Ovary (tissue), 9 donors: ENCODE data around the gene NDUFB2. TPM values are rescaled to one million over a fixed set of nuclear protein-coding genes. Genes with fewer than 3 reads are reported as not detected.
A peak's percentile ranks its signal among the peaks of the same experiment; 100 is the strongest.

ENCODE experiments used
- DNase-seq, 5 donors: peaks; one replicate each; pipeline ENCODE4 v3.0.0-alpha.2; 2019 to 2020
- H3K27ac ChIP-seq, 2 donors: fragments of 200-600 bp; one replicate each; pipeline versions ENCODE4 v1.5.1 to v1.8.0; 2019 to 2022
- H3K27me3 ChIP-seq: fragments of 200-600 bp; one replicate; pipeline ENCODE4 v1.8.0; 2022
- H3K36me3 ChIP-seq: fragments of 200-600 bp; sonication (generic); one replicate; pipeline ENCODE4 v1.5.1; 2019
- H3K4me1 ChIP-seq: one replicate; pipeline ENCODE4 v1.8.1; 2013; ENCODE audit warnings: mild to moderate bottlenecking, moderate library complexity; ENCODE audit not compliant: insufficient read depth
- H3K4me3 ChIP-seq: fragments of 200-600 bp; sonication (generic); one replicate; pipeline ENCODE4 v1.5.1; 2017
- H3K9me3 ChIP-seq, 2 donors: fragments of 200-600 bp in 1 of 2; sonication (generic) in 1 of 2; one replicate each; pipeline versions ENCODE4 v1.5.1 to v1.8.1; 2013 to 2019; ENCODE audit warnings: mild to moderate bottlenecking in 1 of 2, moderate library complexity in 1 of 2
- EP300 ChIP-seq: sonication (generic); formaldehyde crosslinking; IDR thresholded peaks from one replicate; pipeline ENCODE4 v1.6.1; 2017; ENCODE audit warnings: antibody characterized with exemption
- POLR2A ChIP-seq: fragments of 450-650 bp; IDR thresholded peaks from one replicate; pipeline ENCODE4 v1.6.1; 2017; ENCODE audit warnings: antibody characterized with exemption, mild to moderate bottlenecking, moderate library complexity
- WGBS, 3 donors: extraction: QIAGEN DNeasy Blood & Tissue Kit in 1 of 3; methylation state at CpG; one replicate each; pipeline versions ENCODE4 v1.1.5 to v1.1.7; 2013 to 2017; 5-methylcytosine and 5-hydroxymethylcytosine counted together
- intact Hi-C, 4 donors: fragments of 100-400 bp; cut with DNase I; formaldehyde crosslinking; loops; one replicate each; pipeline versions ENCODE4 v1.11.0 to v1.15.1; 2022 to 2023
- polyA plus RNA-seq, 2 donors: library from polyadenylated mRNA; stranded (reverse); fragments of 200-250 nt in 1 of 2; fragments of 350-450 nt in 1 of 2; fragmentation: Illumina TruSeq in 1 of 2; extraction: RNeasy Lipid Tissue Mini Kit (QIAGEN cat#74804) in 1 of 2; gene quantifications; one replicate each; pipeline ENCODE4 v1.2.3, GENCODE V29; 2013 to 2014
- total RNA-seq, 7 donors: library from RNA; depleted of rRNA in 2 of 7; stranded (reverse); fragments of >200 nt in 2 of 7; fragmentation: NEBNext Ultra II Directional in 3 of 7; extraction: Animal tissue kit (Norgen Biotek cat#: 25700) in 3 of 7; gene quantifications; one replicate each; pipeline versions ENCODE4 v1.1.0 to v1.2.4, GENCODE V29; 2016 to 2023
- TF ChIP-seq, protein P1 (sequence below), 3 donors: fragments of 450-650 bp in 2 of 3; fragments of 200-600 bp in 1 of 3; IDR thresholded peaks; one replicate each; pipeline versions ENCODE4 v1.5.1 to v1.8.0; 2016 to 2022; ENCODE audit warnings: antibody characterized with exemption in 3 of 3, mild to moderate bottlenecking in 1 of 3
- donor health status: DM: no; HTN: no; CAD: no; lungs with moderate emphysema.
- donor health status: DM: no; HTN: no; CAD: no.
- donor health status: Bipolar disorder and iron deficiency.
- donor health status: DM: yes; HTN: yes; CAD: no.
- donor health status: DM: no; HTN: no; CAD: no.
- donor health status: DM: yes; HTN: yes; CAD: no.

NDUFB2 gene
- total and polyA plus RNA-seq, 9 donors = 79.6 to 172 (median 120) TPM

DNA sequence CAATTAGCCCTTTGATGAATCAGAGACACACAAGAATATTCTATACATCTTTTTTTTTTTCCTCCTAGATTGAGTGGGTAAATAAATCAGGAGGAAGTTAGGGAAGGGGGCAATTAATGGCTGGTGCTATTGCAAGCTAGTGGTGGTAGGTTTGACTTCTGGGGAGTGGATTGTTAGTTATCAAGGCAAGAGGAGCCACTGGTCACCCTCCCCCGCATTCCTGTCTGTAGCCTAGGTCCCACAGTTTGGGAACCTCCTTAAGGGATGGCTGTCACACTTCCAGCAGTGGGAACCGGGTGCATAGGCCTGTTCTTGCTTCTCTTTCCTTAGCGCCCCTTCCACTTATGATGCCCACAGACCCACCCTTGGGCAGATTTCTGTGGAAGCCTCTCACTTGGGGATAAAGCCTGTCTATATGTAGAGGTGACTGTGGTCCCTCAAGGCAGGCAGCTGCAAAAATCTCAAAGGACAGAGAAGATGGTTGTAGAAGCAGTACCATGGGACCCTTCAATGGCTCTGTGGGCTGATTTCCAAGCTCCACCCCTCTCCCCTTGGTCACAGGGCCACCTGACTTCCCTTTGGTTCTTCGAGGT is 26.1 kb upstream of the NDUFB2 start:
- Histone ChIP-seq H3K27me3 (no peaks in the 10 kb centered on the region), H3K36me3 (no peaks in the 10 kb centered on the region), H3K9me3 (no peaks in the 10 kb centered on the region), H3K4me3 (no peak overlapping the region), H3K27ac (no peak overlapping the region), H3K4me1 (no peaks in the 10 kb centered on the region)
- intact Hi-C loops = no loop called here
- TF ChIP-seq POLR2A (no peak), EP300 (no peak)
- TF ChIP-seq, protein P1, sequence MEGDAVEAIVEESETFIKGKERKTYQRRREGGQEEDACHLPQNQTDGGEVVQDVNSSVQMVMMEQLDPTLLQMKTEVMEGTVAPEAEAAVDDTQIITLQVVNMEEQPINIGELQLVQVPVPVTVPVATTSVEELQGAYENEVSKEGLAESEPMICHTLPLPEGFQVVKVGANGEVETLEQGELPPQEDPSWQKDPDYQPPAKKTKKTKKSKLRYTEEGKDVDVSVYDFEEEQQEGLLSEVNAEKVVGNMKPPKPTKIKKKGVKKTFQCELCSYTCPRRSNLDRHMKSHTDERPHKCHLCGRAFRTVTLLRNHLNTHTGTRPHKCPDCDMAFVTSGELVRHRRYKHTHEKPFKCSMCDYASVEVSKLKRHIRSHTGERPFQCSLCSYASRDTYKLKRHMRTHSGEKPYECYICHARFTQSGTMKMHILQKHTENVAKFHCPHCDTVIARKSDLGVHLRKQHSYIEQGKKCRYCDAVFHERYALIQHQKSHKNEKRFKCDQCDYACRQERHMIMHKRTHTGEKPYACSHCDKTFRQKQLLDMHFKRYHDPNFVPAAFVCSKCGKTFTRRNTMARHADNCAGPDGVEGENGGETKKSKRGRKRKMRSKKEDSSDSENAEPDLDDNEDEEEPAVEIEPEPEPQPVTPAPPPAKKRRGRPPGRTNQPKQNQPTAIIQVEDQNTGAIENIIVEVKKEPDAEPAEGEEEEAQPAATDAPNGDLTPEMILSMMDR (IDR thresholded peaks at IDR 0.05) = no peak
- peak in 1 of 5 donors; percentile 29 for DNase-seq
- 62 to 70% (median 68%) methylated on average over 4 of the region's 4 CpGs for WGBS, 3 donors

DNA sequence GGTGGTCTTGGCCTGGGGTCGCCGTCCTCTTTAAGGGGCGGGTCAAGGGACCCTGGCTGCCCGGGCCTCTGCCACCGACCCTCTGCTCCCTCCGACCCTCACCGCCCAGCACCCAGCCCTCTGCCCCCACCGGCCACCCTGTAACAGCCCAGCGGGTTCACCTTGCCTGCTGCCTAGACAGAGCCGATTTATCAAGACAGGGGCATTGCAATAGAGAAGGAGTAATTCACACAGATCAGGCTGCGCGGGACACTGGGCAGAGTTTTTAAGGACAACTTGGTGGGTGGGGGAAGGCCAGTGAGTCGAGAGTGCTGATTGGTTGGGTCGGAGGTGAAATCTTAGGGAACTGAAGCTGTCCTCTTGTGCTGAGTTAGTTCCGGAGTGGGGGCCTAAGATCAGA is 24.5 kb upstream of the NDUFB2 start:
- H3K4me1 ChIP-seq = no peaks in the 10 kb centered on the region
- TF ChIP-seq, protein P1 (IDR thresholded peaks at IDR 0.05) = no peak
- TF ChIP-seq EP300 = no peak
- TF ChIP-seq POLR2A = no peak
- 50 to 65% (median 50%) methylated on average over 15 of the region's 15 CpGs for WGBS, 3 donors
- no peaks in the 10 kb centered on the region for H3K9me3 ChIP-seq
- DNase-seq = peak in 1 of 5 donors; percentile 47
- intact Hi-C loops = no loop called here
- no peaks in the 10 kb centered on the region for H3K36me3 ChIP-seq
- H3K27ac ChIP-seq = no peak overlapping the region
- no peaks in the 10 kb centered on the region for H3K27me3 ChIP-seq
- no peak overlapping the region for H3K4me3 ChIP-seq

DNA sequence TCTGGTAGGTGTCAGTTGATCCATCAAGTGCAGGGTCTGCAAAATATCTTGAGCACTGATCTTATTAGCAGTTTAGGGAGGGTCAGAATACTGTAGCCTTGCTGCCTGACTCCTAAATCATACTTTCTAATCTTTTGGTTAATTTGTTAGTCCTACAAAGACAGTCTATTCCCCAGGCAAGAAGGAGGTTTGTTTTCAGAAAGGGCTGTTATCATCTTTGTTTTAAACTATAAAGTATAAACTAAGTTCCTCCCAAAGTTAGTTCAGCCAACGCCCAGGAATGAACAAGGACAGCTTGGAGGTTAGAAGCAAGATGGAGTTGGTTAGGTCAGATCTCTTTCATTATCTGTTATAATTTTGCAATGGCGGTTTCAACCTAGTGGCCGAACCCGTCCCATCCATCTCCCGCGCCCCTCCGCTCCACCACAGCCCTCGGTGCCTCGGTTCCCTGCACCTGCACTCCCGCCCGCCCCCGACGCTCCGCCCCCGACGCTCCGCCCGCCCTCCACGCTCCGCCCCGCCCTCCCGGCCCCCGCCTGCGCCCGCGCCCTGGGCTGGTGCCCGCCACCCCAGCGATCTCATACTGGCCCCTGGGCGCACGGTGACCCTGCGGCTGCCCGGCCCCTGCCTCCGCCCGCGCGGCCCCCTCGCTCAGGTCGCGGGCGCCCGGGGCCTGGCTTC is 24.0 kb upstream of the NDUFB2 start, which contains the start of gene ADCK2:
Gene ADCK2, plus strand, starts transcription at position 564 of the 681 bp plus-strand sequence. CDS start 386 bp downstream, outside the sequence.
- intact Hi-C loops = no loop called here
- H3K36me3 ChIP-seq = no peaks in the 10 kb centered on the region
- H3K27me3 ChIP-seq = no peaks in the 10 kb centered on the region
- H3K4me1 ChIP-seq = no peaks in the 10 kb centered on the region
- no peaks in the 10 kb centered on the region for H3K9me3 ChIP-seq
- TF ChIP-seq EP300 = no peak
- TF ChIP-seq POLR2A = peak; percentile 51
- WGBS, 3 donors = 0 to 2% (median 1%) methylated on average over 10 to 41 of the region's 41 CpGs
- H3K27ac ChIP-seq = peak within 1 kb of the TSS; percentile 78 to 93
- peak within 1 kb of the TSS; percentile 75 for H3K4me3 ChIP-seq
- DNase-seq = peak; percentile 64 to 80 (median 71)

DNA sequence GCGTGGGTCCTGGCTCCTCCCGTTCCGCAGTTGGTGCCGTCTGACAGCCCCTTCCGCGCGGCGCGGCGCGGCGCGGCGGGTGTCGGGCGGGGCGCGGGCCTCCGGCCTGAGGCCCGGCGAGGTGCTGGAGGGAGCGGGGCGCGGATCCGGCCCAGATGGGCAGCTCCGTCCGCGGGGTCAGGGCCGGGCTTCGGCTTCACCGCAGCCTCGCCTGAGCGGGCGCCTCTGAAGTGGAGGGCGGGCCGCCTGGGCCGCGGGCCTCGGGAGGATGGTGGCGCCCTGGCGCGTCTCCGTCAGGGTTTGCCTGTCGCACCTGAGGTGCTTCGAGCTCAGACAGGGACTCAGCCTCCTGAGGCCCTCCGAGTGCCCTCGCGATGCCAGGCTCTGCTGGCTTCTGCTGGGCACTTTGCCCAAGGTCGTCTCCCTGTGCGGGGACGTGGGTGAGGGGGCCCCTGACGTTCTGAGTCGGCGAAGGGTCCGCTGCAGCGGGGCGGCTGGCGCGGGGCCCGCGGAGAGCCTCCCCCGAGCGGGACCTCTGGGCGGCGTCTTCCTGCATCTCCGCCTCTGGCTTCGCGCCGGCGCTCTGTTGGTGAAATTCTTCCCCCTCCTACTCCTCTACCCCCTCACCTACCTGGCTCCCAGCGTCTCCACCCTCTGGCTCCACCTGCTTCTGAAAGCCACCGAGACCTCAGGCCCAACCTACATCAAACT is 23.3 kb upstream of the NDUFB2 start:
- Histone ChIP-seq H3K4me1 (no peaks in the 10 kb centered on the region), H3K4me3 (peak overlapping the region; percentile 75), H3K9me3 (no peaks in the 10 kb centered on the region), H3K27ac (peak overlapping the region; percentile 78 to 93), H3K27me3 (no peaks in the 10 kb centered on the region), H3K36me3 (no peaks in the 10 kb centered on the region)
- peak; percentile 68 to 83 (median 77) for DNase-seq
- intact Hi-C loops = no loop called here
- WGBS, 3 donors = 0 to 1% (median 0%) methylated on average over 21 to 72 of the region's 72 CpGs
- TF ChIP-seq, protein P1 (IDR thresholded peaks at IDR 0.05) = no peak
- no peak for TF ChIP-seq EP300
